GM15510 (cell line): ENCODE measurements around the gene CNTNAP5.

ENCODE experiments used
- POLR2A ChIP-seq: IDR thresholded peaks from 3 replicates; pipeline ENCODE4 v1.6.1; 2011; ENCODE audit warnings: borderline replicate concordance; ENCODE audit not compliant: insufficient read length; ENCODE audit errors: extremely low read depth

Gene CNTNAP5

GRCh38 chr2:124045894-124046293, 20.8 kb downstream of the CNTNAP5 start:
- no peak for TF ChIP-seq POLR2A

- no peak for TF ChIP-seq POLR2A
Measured at GRCh38 chr2:124046332-124046731, 21.2 kb downstream of the CNTNAP5 start.

GRCh38 chr2:124048102-124048501, 23.0 kb downstream of the CNTNAP5 start:
- no peak for TF ChIP-seq POLR2A

- TF ChIP-seq POLR2A: no peak
Measured at GRCh38 chr2:124048664-124049063, 23.6 kb downstream of the CNTNAP5 start.

GRCh38 chr2:124049136-124049535, 24.0 kb downstream of the CNTNAP5 start:
- no peak for TF ChIP-seq POLR2A

GRCh38 chr2:124050833-124051497, 25.9 kb downstream of the CNTNAP5 start:
- TF ChIP-seq POLR2A: no peak

GRCh38 chr2:124053796-124054195, 28.7 kb downstream of the CNTNAP5 start:
- TF ChIP-seq POLR2A: no peak

GRCh38 chr2:124063596-124063995, 38.5 kb downstream of the CNTNAP5 start:
- TF ChIP-seq POLR2A: no peak

- no peak for TF ChIP-seq POLR2A
Measured at GRCh38 chr2:124065636-124066035, 40.5 kb downstream of the CNTNAP5 start.

- TF ChIP-seq POLR2A: no peak
Measured at GRCh38 chr2:124066776-124067175, 41.7 kb downstream of the CNTNAP5 start.

- TF ChIP-seq POLR2A: no peak
Measured at GRCh38 chr2:124079045-124079444, 54.0 kb downstream of the CNTNAP5 start.

- no peak for TF ChIP-seq POLR2A
Measured at GRCh38 chr2:124080281-124081153, 55.4 kb downstream of the CNTNAP5 start.

GRCh38 chr2:124081154-124081716, 56.1 kb downstream of the CNTNAP5 start:
- no peak for TF ChIP-seq POLR2A

- no peak for TF ChIP-seq POLR2A
Measured at GRCh38 chr2:124088616-124089015, 63.5 kb downstream of the CNTNAP5 start.

- no peak for TF ChIP-seq POLR2A
Measured at GRCh38 chr2:124091721-124092120, 66.6 kb downstream of the CNTNAP5 start.

- TF ChIP-seq POLR2A: no peak
Measured at GRCh38 chr2:124092651-124093050, 67.6 kb downstream of the CNTNAP5 start.

GRCh38 chr2:124104914-124105313, 79.8 kb downstream of the CNTNAP5 start:
- TF ChIP-seq POLR2A: no peak

- no peak for TF ChIP-seq POLR2A
Measured at GRCh38 chr2:124112206-124112605, 87.1 kb downstream of the CNTNAP5 start.
